Measurements from ENCODE around the gene RGS17.

DNA sequence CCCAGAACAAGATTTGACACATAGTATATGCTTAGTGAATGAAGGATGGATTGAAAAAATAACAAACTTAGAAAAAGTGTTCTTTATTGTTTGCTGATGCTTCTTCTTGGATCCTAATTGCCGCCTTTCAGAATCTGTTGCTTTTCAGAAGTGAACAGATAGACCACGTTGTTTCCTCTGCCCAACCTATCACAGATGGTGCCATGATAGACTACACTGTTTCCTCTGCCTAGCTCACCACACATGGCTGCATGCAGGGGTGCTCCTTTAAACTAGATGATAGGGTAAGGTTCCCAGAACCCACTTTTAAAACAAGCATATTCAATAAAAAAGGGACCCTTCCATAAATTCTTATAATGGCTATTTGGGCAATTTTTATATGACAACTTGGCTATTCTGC, 4.6 kb upstream of the RGS17 start:
- no peak for TF ChIP-seq ZC3H13 (CRISPR knock-in tag; IDR thresholded peaks at IDR 0.05)
- no peak for TF ChIP-seq SNRNP70 (IDR thresholded peaks at IDR 0.05; ENCODE audit: low read depth, low read length)
- TF ChIP-seq CEBPB (IDR thresholded peaks at IDR 0.05; ENCODE audit: borderline replicate concordance, low read depth, low read length) = no peak
- no peak for TF ChIP-seq CBX1 (IDR thresholded peaks at IDR 0.05; ENCODE audit: low read depth)
- no peak for TF ChIP-seq ZNF235 (CRISPR knock-in tag; IDR thresholded peaks at IDR 0.05; ENCODE audit: borderline replicate concordance)
- TF ChIP-seq ZNF350 (CRISPR knock-in tag; IDR thresholded peaks at IDR 0.05; ENCODE audit: borderline replicate concordance, low read depth) = no peak
